Smooth muscle cell (in vitro differentiated cells): Measurements from ENCODE around the gene GJA3. TPM values are rescaled to one million over a fixed set of nuclear protein-coding genes. Genes with fewer than 3 reads are reported as not detected.
A peak's percentile ranks its signal among the peaks of the same experiment; 100 is the strongest.

Experiments used
- DNase-seq: peaks from one replicate; lab custom pipeline; 2025; ENCODE audit not compliant: unreplicated experiment; lab: John Stamatoyannopoulos, UW
- H2AFZ ChIP-seq: fragments of 200-600 bp; sonication (generic); 2 replicates; pipeline ENCODE4 v1.6.0; 2016; ENCODE audit warnings: antibody characterized with exemption, low read depth, mild to moderate bottlenecking
- H3F3A ChIP-seq: fragments of 200-600 bp; sonication (generic); 2 replicates; pipeline ENCODE4 v1.6.0; 2017; ENCODE audit warnings: antibody characterized with exemption, low read depth
- H3K27ac ChIP-seq: fragments of 200-600 bp; sonication (generic); 2 replicates; pipeline ENCODE4 v1.5.1; 2016; ENCODE audit warnings: low read depth, mild to moderate bottlenecking
- H3K27me3 ChIP-seq: fragments of 200-600 bp; sonication (generic); 2 replicates; pipeline ENCODE4 v1.6.1; 2016; ENCODE audit warnings: low read depth, mild to moderate bottlenecking
- H3K36me3 ChIP-seq: fragments of 200-600 bp; sonication (generic); 2 replicates; pipeline ENCODE4 v1.5.1; 2016; ENCODE audit warnings: low read depth
- H3K4me1 ChIP-seq: fragments of 200-600 bp; sonication (generic); 2 replicates; pipeline ENCODE4 v1.5.1; 2016; ENCODE audit warnings: low read depth
- H3K4me2 ChIP-seq: fragments of 200-600 bp; sonication (generic); 2 replicates; pipeline ENCODE4 v1.6.0; 2016; ENCODE audit warnings: mild to moderate bottlenecking
- H3K4me3 ChIP-seq: fragments of 200-600 bp; sonication (generic); 2 replicates; pipeline ENCODE4 v1.5.1; 2016; ENCODE audit warnings: mild to moderate bottlenecking
- H3K79me2 ChIP-seq: fragments of 200-600 bp; sonication (generic); 2 replicates; pipeline ENCODE4 v1.6.0; 2016; ENCODE audit warnings: low read depth, mild to moderate bottlenecking
- H3K9ac ChIP-seq: fragments of 200-600 bp; sonication (generic); 2 replicates; pipeline ENCODE4 v1.6.0; 2016; ENCODE audit warnings: low read depth
- H3K9me3 ChIP-seq: fragments of 200-600 bp; sonication (generic); replicated peaks from 2 replicates; pipeline ENCODE4 v1.5.1; 2016; ENCODE audit warnings: low read depth
- H4K20me1 ChIP-seq: fragments of 200-600 bp; sonication (generic); 2 replicates; pipeline ENCODE4 v1.6.0; 2016; ENCODE audit warnings: low read depth
- CTCF ChIP-seq: fragments of 200-600 bp; sonication (generic); IDR thresholded peaks from 2 replicates; pipeline ENCODE4 v1.5.1; 2017; ENCODE audit warnings: borderline replicate concordance, mild to moderate bottlenecking, antibody characterized with exemption; ENCODE audit not compliant: insufficient read depth, poor library complexity, severe bottlenecking
- WGBS: methylation state at CpG from one replicate; pipeline ENCODE4 v1.1.7; 2016; ENCODE audit warnings: low lambda C conversion rate; 5-methylcytosine and 5-hydroxymethylcytosine counted together
- polyA plus RNA-seq: library from polyadenylated mRNA; unstranded; fragments of >200 nt; fragmentation: Nextera tagmentation; extraction: Ambion mirVana; gene quantifications from 2 replicates; pipeline ENCODE4 v1.2.1, GENCODE V29; 2016
- total RNA-seq: library from RNA; depleted of rRNA; stranded (reverse); fragments of >200 nt; gene quantifications from 2 replicates; pipeline ENCODE4 v1.2.3, GENCODE V29; 2014

Gene GJA3
- total and polyA plus RNA-seq, 2 experiments from 2014 or later = 1.3 to 1.5 TPM

- Histone ChIP-seq H3K79me2 (no peaks in the 10 kb centered on the region), H3K4me1 (no peaks in the 10 kb centered on the region), H3K4me3 (no peak overlapping the region), H3K4me2 (no peak overlapping the region), H3K27ac (no peak overlapping the region), H4K20me1 (no peaks in the 10 kb centered on the region), H3K36me3 (no peaks in the 10 kb centered on the region), H3K27me3 (no peaks in the 10 kb centered on the region), H3F3A (no peaks in the 10 kb centered on the region), H3K9ac (no peak overlapping the region), H2AFZ (no peak overlapping the region), H3K9me3 (no peaks in the 10 kb centered on the region)
- TF ChIP-seq CTCF = no peak
- DNase-seq = no peak
- WGBS = 70% methylated on average over 7 of the region's 7 CpGs
Observed at GRCh38 chr13:20121159-20121525, 39.7 kb downstream of the GJA3 start.

GRCh38 chr13:20119960-20120359, 40.9 kb downstream of the GJA3 start:
- 92% methylated on average over 3 of the region's 3 CpGs for WGBS
- no peaks in the 10 kb centered on the region for H4K20me1 ChIP-seq
- no peaks in the 10 kb centered on the region for H3K4me1 ChIP-seq
- H3K27me3 ChIP-seq = no peaks in the 10 kb centered on the region
- no peak overlapping the region for H3K9ac ChIP-seq
- H3K4me2 ChIP-seq = no peak overlapping the region
- no peak overlapping the region for H2AFZ ChIP-seq
- DNase-seq = no peak
- H3F3A ChIP-seq = no peaks in the 10 kb centered on the region
- no peaks in the 10 kb centered on the region for H3K79me2 ChIP-seq
- TF ChIP-seq CTCF = no peak
- no peaks in the 10 kb centered on the region for H3K9me3 ChIP-seq
- no peaks in the 10 kb centered on the region for H3K36me3 ChIP-seq
- H3K27ac ChIP-seq = no peak overlapping the region
- no peak overlapping the region for H3K4me3 ChIP-seq

GRCh38 chr13:20118268-20119140, 42.3 kb downstream of the GJA3 start:
- DNase-seq = peak; percentile 46
- peak overlapping the region; percentile 63 for H3K4me3 ChIP-seq
- H3K9me3 ChIP-seq = no peaks in the 10 kb centered on the region
- no peaks in the 10 kb centered on the region for H3F3A ChIP-seq
- no peaks in the 10 kb centered on the region for H3K79me2 ChIP-seq
- peak overlapping the region; percentile 72 for H2AFZ ChIP-seq
- WGBS = 2% methylated on average over 36 of the region's 55 CpGs
- H4K20me1 ChIP-seq = no peaks in the 10 kb centered on the region
- no peaks in the 10 kb centered on the region for H3K4me1 ChIP-seq
- TF ChIP-seq CTCF = peak; percentile 26
- peak overlapping the region; percentile 92 for H3K4me2 ChIP-seq
- no peaks in the 10 kb centered on the region for H3K27me3 ChIP-seq
- H3K36me3 ChIP-seq = no peaks in the 10 kb centered on the region
- peak overlapping the region; percentile 33 for H3K27ac ChIP-seq
- peak overlapping the region; percentile 61 for H3K9ac ChIP-seq

- WGBS = 76% methylated on average over 6 of the region's 6 CpGs
- no peak for DNase-seq
- no peaks in the 10 kb centered on the region for H3K4me1 ChIP-seq
Observed at GRCh38 chr13:20116213-20116612, 44.6 kb downstream of the GJA3 start.

More at GRCh38 chr13:20116213-20116612, 44.6 kb downstream of the GJA3 start:
- Histone ChIP-seq H4K20me1 (no peaks in the 10 kb centered on the region), H3K9ac (no peak overlapping the region), H3F3A (no peaks in the 10 kb centered on the region), H3K4me3 (no peak overlapping the region), H3K4me2 (no peak overlapping the region), H3K79me2 (no peaks in the 10 kb centered on the region), H2AFZ (no peak overlapping the region), H3K27me3 (no peaks in the 10 kb centered on the region), H3K36me3 (no peaks in the 10 kb centered on the region), H3K27ac (no peak overlapping the region), H3K9me3 (no peaks in the 10 kb centered on the region)
- no peak for TF ChIP-seq CTCF
